HEK293T (cell line): ENCODE measurements around the gene YBX1.

ENCODE experiments used
- ARNT ChIP-seq: fragments of 450-650 bp; IDR thresholded peaks from 2 replicates; pipeline ENCODE4 v1.6.1; 2017; ENCODE audit warnings: mild to moderate bottlenecking
- CTBP1 ChIP-seq: fragments of 450-650 bp; IDR thresholded peaks from 2 replicates; pipeline ENCODE4 v1.6.1; 2016; ENCODE audit warnings: borderline replicate concordance
- ELF4 ChIP-seq: fragments of 450-650 bp; IDR thresholded peaks from 2 replicates; pipeline ENCODE4 v1.6.1; 2017; ENCODE audit warnings: antibody characterized with exemption
- FOXA1 ChIP-seq: fragments of 450-650 bp; IDR thresholded peaks from 2 replicates; pipeline ENCODE4 v1.6.1; 2016; ENCODE audit warnings: mild to moderate bottlenecking
- FOXK2 ChIP-seq: fragments of 450-650 bp; IDR thresholded peaks from 2 replicates; pipeline ENCODE4 v1.6.1; 2016; ENCODE audit warnings: mild to moderate bottlenecking
- FOXM1 ChIP-seq: fragments of 450-650 bp; IDR thresholded peaks from 2 replicates; pipeline ENCODE4 v1.6.1; 2017; ENCODE audit warnings: mild to moderate bottlenecking, borderline replicate concordance
- LEF1 ChIP-seq: fragments of 450-650 bp; IDR thresholded peaks from 2 replicates; pipeline ENCODE4 v1.6.1; 2017; ENCODE audit warnings: mild to moderate bottlenecking, borderline replicate concordance
- SUZ12 ChIP-seq: fragments of 450-650 bp; IDR thresholded peaks from 2 replicates; pipeline ENCODE4 v1.6.1; 2016; ENCODE audit warnings: mild to moderate bottlenecking
- ZNF384 ChIP-seq: fragments of 450-650 bp; IDR thresholded peaks from 2 replicates; pipeline ENCODE4 v1.6.1; 2016
- TF ChIP-seq, protein P1 (sequence below): fragments of 450-650 bp; IDR thresholded peaks from 2 replicates; pipeline ENCODE4 v1.6.1; 2016

DNA sequence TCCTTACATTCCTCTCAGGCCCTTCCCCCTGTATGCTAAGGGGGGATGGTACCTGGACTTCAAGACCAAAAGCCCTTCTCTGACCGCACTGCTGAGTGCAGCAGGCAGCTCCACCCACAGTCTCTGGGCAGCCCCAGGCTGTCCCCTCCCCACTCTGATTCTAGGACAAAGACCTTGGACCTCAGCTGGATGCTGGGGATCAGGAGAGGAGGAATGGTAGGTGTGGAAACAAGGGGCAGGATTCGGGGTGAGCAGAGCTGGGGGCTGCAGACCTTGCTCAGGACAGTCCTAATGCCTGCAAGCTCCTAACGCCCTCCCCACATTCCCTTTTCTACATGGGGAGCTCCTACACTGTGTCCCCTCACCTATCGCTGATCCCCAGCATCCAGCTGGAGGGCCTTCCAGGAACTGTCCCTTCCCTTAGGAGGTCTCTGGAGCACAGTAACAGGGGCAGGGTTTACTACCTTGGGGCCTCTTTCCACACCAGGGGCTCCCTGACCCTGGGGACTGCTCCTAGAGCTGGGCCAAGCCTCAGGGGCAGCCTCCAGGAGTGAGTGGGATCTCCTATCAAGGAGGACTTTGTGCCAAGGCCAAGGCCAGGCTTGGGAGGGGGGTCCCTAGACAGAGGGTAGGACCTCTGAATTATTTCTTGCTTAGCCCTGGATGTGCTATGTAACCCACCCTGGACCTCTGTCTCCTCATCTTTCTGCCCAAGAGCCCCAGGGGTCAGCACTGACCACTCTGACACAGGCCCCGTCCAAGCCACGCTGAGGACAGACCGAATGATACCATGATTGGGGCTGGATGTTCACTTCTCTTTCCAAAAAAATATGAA is 52.2 kb downstream of the YBX1 start:
- no peak for TF ChIP-seq ELF4
- no peak for TF ChIP-seq SUZ12
- TF ChIP-seq LEF1: no peak
- no peak for TF ChIP-seq FOXK2
- TF ChIP-seq, protein P1, sequence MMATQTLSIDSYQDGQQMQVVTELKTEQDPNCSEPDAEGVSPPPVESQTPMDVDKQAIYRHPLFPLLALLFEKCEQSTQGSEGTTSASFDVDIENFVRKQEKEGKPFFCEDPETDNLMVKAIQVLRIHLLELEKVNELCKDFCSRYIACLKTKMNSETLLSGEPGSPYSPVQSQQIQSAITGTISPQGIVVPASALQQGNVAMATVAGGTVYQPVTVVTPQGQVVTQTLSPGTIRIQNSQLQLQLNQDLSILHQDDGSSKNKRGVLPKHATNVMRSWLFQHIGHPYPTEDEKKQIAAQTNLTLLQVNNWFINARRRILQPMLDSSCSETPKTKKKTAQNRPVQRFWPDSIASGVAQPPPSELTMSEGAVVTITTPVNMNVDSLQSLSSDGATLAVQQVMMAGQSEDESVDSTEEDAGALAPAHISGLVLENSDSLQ: no peak
- no peak for TF ChIP-seq ARNT
- no peak for TF ChIP-seq FOXM1
- no peak for TF ChIP-seq CTBP1
- TF ChIP-seq ZNF384: no peak
- no peak for TF ChIP-seq FOXA1
